Hepatocyte (in vitro differentiated cells): ENCODE measurements around the gene DUSP10.

Experiments used
- EZH2 ChIP-seq: fragments of 200-600 bp; sonication (generic); IDR thresholded peaks from 2 replicates; pipeline ENCODE4 v1.6.1; 2016; ENCODE audit warnings: antibody characterized with exemption, mild to moderate bottlenecking, borderline replicate concordance
- TF ChIP-seq, protein P1 (sequence below): fragments of 200-600 bp; sonication (generic); IDR thresholded peaks from 2 replicates; pipeline ENCODE4 v1.5.1; 2016; ENCODE audit warnings: antibody characterized with exemption, mild to moderate bottlenecking; ENCODE audit not compliant: poor library complexity

DNA sequence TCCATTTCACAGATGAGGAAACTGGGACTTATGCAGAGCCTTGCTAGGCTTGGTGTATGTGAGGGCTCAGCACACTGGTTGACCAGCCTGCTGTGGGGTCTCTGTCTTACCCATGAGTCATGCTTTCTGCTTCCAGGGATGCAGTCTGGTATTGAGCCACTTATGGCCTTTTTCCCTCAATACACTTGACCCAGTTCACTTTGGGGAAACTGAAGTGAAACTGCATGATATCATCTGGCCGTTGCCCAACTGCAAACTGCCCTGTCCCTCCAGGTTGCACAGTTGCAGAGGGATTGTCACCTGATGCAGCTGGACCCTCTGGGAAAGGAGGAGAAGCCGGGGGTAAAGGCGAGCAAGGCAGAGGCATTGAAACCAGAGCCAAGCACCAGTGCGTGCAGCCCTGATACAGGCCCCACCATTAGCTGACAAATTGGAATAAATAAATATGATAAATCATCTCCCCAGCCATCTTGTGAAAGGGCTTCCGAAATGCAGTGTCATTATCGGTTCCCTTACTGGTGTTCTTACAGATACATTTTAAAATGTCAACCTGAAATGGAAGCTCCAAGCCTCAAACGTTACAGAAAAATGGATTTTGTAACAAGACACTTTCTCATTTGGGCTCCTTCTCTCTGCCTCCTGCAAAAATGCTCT, 39.3 kb upstream of the DUSP10 start:
- TF ChIP-seq, protein P1, sequence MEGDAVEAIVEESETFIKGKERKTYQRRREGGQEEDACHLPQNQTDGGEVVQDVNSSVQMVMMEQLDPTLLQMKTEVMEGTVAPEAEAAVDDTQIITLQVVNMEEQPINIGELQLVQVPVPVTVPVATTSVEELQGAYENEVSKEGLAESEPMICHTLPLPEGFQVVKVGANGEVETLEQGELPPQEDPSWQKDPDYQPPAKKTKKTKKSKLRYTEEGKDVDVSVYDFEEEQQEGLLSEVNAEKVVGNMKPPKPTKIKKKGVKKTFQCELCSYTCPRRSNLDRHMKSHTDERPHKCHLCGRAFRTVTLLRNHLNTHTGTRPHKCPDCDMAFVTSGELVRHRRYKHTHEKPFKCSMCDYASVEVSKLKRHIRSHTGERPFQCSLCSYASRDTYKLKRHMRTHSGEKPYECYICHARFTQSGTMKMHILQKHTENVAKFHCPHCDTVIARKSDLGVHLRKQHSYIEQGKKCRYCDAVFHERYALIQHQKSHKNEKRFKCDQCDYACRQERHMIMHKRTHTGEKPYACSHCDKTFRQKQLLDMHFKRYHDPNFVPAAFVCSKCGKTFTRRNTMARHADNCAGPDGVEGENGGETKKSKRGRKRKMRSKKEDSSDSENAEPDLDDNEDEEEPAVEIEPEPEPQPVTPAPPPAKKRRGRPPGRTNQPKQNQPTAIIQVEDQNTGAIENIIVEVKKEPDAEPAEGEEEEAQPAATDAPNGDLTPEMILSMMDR, result no peak
- no peak for TF ChIP-seq EZH2
